ENCODE measurements around the gene SGCA. TPM values are rescaled to one million over a fixed set of nuclear protein-coding genes. Genes with fewer than 3 reads are reported as not detected.
A peak's percentile ranks its signal among the peaks of the same experiment; 100 is the strongest.

SGCA gene
- total and polyA plus RNA-seq, 9 of the 15 experiments (the other 6 are each of a cell fraction or from before 2014, with no cell fraction given) = not detected

DNA sequence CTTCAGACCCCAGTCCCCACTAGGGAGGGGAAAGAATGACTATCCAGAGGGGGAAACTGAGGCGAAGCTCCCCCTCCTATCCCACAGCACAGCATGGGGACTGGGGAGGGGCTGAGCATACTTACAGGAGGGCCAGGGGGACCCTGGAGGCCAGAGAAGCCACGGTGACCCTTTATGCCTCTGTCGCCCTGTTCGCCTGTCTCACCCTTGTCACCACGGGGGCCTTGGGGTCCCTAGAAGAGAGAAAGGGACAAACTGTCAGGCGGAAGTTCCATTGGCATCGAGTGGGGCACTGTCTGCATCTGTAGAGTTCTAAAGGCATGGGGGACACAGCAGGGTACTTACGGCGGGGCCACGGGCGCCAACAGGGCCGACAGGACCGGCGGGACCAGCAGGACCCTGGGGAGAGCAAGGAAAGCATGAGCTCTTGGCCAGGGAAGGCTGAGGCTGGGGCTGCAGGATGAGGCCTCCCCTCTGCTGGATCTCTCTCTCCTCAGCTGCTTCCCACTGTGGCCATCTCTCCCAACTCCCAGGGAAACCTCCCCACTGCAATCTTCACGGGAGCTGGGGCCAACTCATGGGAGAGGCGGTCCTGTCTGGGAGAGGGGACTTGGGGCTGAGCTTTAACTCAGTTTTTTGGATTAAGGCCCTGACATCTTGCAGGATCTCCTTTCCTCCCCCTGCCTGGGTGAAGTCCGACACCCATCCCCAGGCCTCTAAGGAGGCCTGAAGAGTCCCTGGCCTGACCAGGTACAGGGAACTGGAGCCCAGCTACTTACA, 22.1 kb downstream of the SGCA start:
- Histone ChIP-seq H3K27ac (ENCODE audit: extremely low read depth, low read depth, low read length) (no peak overlapping the region), H3K4me1 (replicated peaks in 1 of 2; ENCODE audit: control insufficient read depth in 2 of 2, insufficient read depth in 2 of 2, low read length in 2 of 2) (peaks cover 4 to 18% of the 10 kb centered on the region in 2 experiments; a peak in 4 of 5 replicates), H3K79me2 (ENCODE audit: control insufficient read depth, insufficient read depth, low read length) (no peaks in the 10 kb centered on the region), H3K9me3 (replicated peaks; ENCODE audit: control insufficient read depth, insufficient read depth, low read depth, low read length) (no peaks in the 10 kb centered on the region), H3K9ac (ENCODE audit: insufficient read depth in 1 of 2, low read depth in 2 of 2, low read length in 2 of 2) (0 out of 4 replicates have a peak overlapping the region, but pooled peaks of 1 of the 2 experiments have one; percentile 30), H3K36me3 (ENCODE audit: control insufficient read depth, insufficient read depth, low read length) (no peaks in the 10 kb centered on the region), H3K4me2 (ENCODE audit: insufficient read depth, low read length) (no peak overlapping the region), H3K4me3 (no peak overlapping the region), H2AFZ (ENCODE audit: low read depth, low read length) (no peak overlapping the region), H3K9me1 (ENCODE audit: control insufficient read depth, insufficient read depth, low read length) (no peaks in the 10 kb centered on the region), H3K27me3 (ENCODE audit: control insufficient read depth in 2 of 2, insufficient read depth in 2 of 2, low read length in 2 of 2) (peaks cover 60 to 87% of the 10 kb centered on the region in 2 experiments), H4K20me1 (replicated peaks; ENCODE audit: control insufficient read depth, insufficient read depth, low read length) (no peaks in the 10 kb centered on the region; the same call in 1 of the 2 replicates)
- CTCF ChIA-PET (ENCODE audit: low intra/inter-chr PET ratio) = no interaction called here
- intact Hi-C loops (cut with micrococcal nuclease) = no loop called here
- BruUV-seq (replicated peaks) = no TSS peak
- DNase-seq (ENCODE audit: extremely low read depth in 1 of 4, low spot score in 3 of 4) = no peak
- ATAC-seq = no peak
- no peak for FAIRE-seq
- 6% methylated on average over 15 of the region's 17 CpGs for WGBS (ENCODE audit: insufficient coverage, low coverage, missing lambda C conversion rate)
- in situ Hi-C loops (cut with MboI) = no loop called here
- POLR2A ChIA-PET = interaction anchor here (0.7 to 1.0 kb wide), 4 partner anchors 10 to 150 kb away, joined by 3 to 4 read pairs (median 4); no protein-coding TSS in a partner anchor
- TF ChIP-seq ZNF347 (CRISPR knock-in tag; IDR thresholded peaks at IDR 0.05; ENCODE audit: low read depth) = no peak
- TF ChIP-seq RFX7 (CRISPR knock-in tag; IDR thresholded peaks at IDR 0.05) = no peak
- no peak for TF ChIP-seq TEAD4 (IDR thresholded peaks at IDR 0.05; ENCODE audit: low read length)
- no peak for TF ChIP-seq TEAD4 (CRISPR knock-in tag; IDR thresholded peaks at IDR 0.05; ENCODE audit: borderline replicate concordance)
- TF ChIP-seq, protein P1, sequence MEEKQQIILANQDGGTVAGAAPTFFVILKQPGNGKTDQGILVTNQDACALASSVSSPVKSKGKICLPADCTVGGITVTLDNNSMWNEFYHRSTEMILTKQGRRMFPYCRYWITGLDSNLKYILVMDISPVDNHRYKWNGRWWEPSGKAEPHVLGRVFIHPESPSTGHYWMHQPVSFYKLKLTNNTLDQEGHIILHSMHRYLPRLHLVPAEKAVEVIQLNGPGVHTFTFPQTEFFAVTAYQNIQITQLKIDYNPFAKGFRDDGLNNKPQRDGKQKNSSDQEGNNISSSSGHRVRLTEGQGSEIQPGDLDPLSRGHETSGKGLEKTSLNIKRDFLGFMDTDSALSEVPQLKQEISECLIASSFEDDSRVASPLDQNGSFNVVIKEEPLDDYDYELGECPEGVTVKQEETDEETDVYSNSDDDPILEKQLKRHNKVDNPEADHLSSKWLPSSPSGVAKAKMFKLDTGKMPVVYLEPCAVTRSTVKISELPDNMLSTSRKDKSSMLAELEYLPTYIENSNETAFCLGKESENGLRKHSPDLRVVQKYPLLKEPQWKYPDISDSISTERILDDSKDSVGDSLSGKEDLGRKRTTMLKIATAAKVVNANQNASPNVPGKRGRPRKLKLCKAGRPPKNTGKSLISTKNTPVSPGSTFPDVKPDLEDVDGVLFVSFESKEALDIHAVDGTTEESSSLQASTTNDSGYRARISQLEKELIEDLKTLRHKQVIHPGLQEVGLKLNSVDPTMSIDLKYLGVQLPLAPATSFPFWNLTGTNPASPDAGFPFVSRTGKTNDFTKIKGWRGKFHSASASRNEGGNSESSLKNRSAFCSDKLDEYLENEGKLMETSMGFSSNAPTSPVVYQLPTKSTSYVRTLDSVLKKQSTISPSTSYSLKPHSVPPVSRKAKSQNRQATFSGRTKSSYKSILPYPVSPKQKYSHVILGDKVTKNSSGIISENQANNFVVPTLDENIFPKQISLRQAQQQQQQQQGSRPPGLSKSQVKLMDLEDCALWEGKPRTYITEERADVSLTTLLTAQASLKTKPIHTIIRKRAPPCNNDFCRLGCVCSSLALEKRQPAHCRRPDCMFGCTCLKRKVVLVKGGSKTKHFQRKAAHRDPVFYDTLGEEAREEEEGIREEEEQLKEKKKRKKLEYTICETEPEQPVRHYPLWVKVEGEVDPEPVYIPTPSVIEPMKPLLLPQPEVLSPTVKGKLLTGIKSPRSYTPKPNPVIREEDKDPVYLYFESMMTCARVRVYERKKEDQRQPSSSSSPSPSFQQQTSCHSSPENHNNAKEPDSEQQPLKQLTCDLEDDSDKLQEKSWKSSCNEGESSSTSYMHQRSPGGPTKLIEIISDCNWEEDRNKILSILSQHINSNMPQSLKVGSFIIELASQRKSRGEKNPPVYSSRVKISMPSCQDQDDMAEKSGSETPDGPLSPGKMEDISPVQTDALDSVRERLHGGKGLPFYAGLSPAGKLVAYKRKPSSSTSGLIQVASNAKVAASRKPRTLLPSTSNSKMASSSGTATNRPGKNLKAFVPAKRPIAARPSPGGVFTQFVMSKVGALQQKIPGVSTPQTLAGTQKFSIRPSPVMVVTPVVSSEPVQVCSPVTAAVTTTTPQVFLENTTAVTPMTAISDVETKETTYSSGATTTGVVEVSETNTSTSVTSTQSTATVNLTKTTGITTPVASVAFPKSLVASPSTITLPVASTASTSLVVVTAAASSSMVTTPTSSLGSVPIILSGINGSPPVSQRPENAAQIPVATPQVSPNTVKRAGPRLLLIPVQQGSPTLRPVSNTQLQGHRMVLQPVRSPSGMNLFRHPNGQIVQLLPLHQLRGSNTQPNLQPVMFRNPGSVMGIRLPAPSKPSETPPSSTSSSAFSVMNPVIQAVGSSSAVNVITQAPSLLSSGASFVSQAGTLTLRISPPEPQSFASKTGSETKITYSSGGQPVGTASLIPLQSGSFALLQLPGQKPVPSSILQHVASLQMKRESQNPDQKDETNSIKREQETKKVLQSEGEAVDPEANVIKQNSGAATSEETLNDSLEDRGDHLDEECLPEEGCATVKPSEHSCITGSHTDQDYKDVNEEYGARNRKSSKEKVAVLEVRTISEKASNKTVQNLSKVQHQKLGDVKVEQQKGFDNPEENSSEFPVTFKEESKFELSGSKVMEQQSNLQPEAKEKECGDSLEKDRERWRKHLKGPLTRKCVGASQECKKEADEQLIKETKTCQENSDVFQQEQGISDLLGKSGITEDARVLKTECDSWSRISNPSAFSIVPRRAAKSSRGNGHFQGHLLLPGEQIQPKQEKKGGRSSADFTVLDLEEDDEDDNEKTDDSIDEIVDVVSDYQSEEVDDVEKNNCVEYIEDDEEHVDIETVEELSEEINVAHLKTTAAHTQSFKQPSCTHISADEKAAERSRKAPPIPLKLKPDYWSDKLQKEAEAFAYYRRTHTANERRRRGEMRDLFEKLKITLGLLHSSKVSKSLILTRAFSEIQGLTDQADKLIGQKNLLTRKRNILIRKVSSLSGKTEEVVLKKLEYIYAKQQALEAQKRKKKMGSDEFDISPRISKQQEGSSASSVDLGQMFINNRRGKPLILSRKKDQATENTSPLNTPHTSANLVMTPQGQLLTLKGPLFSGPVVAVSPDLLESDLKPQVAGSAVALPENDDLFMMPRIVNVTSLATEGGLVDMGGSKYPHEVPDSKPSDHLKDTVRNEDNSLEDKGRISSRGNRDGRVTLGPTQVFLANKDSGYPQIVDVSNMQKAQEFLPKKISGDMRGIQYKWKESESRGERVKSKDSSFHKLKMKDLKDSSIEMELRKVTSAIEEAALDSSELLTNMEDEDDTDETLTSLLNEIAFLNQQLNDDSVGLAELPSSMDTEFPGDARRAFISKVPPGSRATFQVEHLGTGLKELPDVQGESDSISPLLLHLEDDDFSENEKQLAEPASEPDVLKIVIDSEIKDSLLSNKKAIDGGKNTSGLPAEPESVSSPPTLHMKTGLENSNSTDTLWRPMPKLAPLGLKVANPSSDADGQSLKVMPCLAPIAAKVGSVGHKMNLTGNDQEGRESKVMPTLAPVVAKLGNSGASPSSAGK (IDR thresholded peaks at IDR 0.05) = no peak
- TF ChIP-seq, protein P2, sequence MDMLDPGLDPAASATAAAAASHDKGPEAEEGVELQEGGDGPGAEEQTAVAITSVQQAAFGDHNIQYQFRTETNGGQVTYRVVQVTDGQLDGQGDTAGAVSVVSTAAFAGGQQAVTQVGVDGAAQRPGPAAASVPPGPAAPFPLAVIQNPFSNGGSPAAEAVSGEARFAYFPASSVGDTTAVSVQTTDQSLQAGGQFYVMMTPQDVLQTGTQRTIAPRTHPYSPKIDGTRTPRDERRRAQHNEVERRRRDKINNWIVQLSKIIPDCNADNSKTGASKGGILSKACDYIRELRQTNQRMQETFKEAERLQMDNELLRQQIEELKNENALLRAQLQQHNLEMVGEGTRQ (CRISPR knock-in tag; IDR thresholded peaks at IDR 0.05) = no peak
- TF ChIP-seq EHMT2 (IDR thresholded peaks at IDR 0.05) = no peak
- no peak for TF ChIP-seq NEUROD1 (IDR thresholded peaks at IDR 0.05; ENCODE audit: borderline replicate concordance, low read depth, low read length, partially characterized antibody)
